Measurements from ENCODE around the gene GTF2A1L. TPM values are rescaled to one million over a fixed set of nuclear protein-coding genes. Genes with fewer than 3 reads are reported as not detected.
"Not testable (repeated sequence)": the region's sequence is repeated elsewhere in the genome, so short reads cannot be mapped to it uniquely, and the experiment has no call there.

The GTF2A1L gene, protein sequence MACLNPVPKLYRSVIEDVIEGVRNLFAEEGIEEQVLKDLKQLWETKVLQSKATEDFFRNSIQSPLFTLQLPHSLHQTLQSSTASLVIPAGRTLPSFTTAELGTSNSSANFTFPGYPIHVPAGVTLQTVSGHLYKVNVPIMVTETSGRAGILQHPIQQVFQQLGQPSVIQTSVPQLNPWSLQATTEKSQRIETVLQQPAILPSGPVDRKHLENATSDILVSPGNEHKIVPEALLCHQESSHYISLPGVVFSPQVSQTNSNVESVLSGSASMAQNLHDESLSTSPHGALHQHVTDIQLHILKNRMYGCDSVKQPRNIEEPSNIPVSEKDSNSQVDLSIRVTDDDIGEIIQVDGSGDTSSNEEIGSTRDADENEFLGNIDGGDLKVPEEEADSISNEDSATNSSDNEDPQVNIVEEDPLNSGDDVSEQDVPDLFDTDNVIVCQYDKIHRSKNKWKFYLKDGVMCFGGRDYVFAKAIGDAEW
- polyA plus RNA-seq (ENCODE audit: insufficient read length in 10 of 10): under 1 TPM in 6 of 10 donors, not detected in 4; 0.20 to 0.63 (median 0.45) TPM
- long read RNA-seq, donor 1: 0 reads
- long read RNA-seq, donor 2: 0 reads
- long read RNA-seq, donor 3: 0 reads
- long read RNA-seq, donor 4: 0 reads
- long read RNA-seq, donor 5: 0 reads
- long read RNA-seq, donor 6: 0 reads
- long read RNA-seq, donor 7: 0 reads
- long read RNA-seq, donor 8: 0 reads
- long read RNA-seq, donor 9: 0 reads

DNA sequence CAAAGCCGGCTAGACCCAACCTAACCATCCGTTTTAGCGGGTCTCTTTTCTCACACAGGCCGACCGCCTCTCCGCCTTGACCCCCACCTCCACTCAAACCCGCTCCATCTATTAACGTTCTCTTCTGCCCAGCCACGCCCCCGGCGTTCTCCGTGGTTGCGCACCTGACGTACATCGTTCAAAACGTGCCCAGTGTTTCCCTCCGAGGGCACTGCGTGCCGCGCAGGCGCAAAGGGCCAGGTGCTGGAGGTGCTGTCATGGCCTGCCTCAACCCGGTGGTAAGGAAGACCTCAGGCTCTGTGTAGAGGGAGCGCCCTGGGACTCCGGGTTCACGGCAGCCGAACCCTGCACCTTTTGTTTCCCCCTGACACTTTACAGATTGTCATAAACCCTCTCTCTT lies at the start of gene GTF2A1L:
GTF2A1L (plus strand) TSS at position 239 of the 400 bp plus-strand sequence; CDS start at position 258, 19 bp downstream.
- DNase-seq: no peak

DNA sequence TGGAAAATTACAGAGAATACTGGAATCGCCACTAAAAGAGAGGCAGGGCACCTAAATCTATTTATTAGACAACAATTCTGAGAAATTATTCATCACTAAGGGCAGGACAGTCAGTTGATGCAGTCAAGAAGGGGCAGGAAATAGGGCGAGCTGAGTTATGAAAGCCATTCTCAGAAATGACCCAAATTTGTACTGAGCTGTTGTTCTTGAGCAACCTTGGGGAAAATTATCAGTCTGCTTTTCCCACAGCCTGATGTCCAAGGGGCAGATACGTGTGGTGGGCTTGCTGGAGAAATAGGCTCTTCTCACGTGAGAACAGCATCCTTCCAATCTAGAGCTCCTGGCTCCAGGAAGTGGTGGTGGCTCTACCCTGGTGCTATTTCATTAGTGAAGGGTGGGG lies 49.1 kb upstream of the GTF2A1L start:
- DNase-seq: no peak

DNA sequence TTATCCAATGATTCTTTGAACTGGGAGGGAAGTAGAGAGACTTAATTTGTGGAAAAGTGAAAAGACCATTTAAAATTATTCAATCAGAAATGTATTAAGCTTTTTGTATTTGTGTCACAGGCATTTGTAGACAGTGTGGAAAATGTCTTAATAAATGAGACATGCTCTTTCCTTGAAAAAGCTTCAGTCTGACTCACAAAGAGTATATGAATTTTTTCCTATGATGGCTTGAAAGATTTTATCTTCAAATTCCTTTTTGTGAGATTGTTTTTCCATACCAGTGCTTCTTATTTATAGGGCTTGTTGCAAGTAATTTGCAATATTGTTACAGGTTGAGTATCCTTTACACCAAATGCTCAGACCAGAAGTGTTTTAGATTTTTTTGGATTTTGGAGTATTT lies 48.2 kb upstream of the GTF2A1L start:
- DNase-seq: no peak

DNA sequence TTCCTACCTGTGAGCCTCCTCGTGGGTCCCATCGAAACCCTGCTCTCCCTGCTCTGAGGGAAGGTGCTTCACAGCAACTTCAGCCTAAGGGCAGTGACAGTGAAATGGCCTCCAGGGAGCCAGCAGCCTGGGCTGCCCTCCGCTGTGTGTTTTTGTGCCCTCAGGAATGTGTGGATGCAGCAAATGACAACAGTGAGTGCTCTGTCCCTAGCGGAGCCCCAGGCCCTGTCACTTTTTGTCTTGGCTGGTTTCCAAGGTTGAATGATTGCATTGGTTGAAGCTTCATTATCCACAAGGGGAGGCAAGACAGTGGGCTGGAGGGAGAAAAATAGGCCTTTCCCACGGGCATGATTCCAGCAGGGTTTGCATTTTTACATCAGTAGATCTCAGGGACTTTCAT lies 44.8 kb upstream of the GTF2A1L start:
- no peak for DNase-seq

DNA sequence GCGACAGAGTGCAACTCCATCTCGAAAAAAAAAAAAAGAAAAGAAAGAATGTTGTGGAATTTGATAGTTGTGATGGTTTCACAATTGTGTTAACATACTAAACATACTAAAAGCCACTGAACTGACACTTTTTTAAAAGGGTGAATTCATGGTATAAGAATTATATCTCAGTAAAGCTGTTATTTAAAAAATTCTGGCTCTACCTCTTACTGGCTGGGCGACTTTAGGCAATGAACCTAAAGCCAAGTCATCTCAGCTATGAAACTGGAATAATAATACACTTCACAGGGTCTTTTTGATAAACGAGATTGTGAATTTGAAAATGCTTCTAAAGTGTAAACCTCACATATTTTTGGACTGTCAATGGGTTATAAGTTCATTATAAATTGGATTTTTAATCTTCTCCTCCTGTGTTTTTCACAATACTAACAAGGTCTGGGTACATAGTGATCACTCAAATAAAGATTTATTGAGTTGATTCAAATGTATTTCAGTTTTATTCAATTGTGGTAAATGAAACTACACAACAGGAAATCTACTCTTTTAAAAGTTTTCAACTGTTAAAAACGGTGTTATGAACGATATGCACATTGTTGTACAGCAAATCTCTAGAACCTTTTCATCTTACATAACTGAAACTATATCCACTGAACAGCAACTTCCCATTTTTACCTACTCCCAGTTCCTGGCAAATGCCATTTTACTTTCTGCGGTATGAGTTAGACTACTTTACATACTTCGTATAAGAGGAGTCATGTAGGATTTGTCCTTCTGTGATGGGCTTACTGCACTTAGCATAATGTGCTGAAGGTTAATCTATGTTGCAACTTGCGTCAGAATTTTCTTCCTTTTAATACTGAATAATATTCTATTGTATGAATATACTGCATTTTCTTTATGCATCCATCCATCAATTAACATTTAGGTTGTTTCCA lies 43.0 kb upstream of the GTF2A1L start:
- no peak for DNase-seq

DNA sequence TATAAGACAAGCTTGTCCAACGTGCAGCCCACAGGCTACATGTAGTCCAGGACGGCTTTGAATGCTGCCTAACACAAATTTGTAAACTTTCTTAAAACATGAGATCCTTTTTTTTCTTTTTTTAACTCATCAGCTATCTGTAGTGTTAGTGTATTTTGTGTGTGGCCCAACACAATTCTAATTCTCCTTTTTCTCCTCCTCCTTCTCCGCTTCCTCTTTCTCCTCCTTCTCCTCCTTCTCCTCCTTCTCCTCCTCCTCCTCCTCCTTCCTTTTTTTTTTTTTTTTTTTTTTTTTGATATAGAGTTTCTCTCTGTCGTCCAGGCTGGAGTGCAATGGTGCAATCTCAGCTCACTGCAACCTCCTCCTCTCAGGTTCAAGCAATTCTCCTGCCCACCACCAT lies 39.3 kb upstream of the GTF2A1L start:
- no peak for DNase-seq

DNA sequence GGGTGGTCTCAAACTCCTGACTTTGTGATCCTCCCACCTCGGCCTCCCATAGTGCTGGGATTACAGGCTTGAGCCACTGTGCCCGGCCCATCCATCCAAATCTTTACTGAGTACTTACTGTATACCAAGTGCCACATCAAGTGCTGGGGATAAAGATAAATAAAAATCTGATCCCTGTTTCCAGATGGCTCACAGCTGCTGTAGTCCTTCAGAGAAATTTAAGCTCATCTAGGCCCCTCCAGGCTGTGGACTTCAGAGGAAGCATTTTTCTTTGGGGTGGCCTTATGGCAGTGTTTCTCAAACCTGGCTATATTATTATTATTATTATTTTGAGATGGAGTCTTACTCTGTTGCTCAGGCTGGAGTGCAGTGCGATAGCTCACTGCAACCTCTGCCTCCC lies 33.7 kb upstream of the GTF2A1L start:
- no peak for DNase-seq

DNA sequence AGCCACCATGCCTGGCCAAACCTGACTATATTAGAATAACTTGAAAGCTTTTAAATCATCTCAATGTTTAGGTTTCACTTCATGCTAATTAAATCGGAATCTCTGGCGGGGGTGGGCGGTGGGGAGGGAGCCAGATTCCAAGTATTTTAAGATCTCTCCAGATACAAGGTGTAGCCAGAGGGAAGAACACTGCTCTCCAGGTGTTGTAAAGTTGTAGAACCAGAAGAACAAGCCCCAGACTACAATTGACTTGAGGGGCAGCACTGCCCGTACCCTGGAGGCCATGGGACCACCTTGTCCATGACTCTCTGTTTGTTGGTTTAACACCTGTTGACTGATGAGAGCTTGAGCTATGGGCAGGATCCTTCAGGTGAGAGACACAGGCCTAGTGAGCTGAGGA lies 33.1 kb upstream of the GTF2A1L start:
- no peak for DNase-seq

DNA sequence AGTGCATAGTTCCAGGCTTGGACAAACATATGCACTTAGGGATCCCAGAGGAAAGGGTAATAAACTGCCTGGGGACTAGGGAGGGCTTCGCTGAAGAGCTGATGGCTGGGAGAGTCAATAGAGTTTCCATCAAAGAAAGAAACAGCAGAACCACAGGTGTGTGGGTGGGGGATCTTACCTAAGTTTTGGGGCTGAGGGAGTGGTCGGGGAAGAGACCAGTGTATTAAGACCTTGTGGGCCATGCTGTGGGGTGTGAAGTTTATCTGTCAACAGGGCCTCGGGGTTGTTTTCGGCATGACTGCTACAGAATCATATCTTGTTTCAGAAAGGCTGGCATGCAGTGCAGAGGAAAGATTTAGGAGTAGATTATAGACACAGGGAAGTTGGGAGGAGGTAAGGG lies 31.2 kb upstream of the GTF2A1L start:
- no peak for DNase-seq

DNA sequence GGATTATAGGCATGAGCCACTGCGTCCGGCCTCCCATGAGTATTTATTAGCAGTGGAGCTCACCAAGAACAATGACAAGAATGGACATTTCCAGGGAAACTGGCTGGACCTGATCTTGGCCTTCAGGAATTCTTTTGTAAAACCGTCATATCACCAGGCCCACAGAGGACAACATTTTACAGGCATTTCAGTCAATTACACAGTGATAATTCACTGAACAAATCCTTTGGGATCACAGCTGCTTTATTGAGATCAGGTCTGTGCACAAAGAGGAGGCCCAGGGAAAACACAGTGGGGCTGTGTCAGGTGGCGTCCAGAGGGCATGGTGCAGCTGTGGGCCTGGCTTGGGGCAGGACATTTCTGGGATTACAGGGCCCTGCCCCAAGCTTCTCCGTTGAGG lies 30.1 kb upstream of the GTF2A1L start:
- DNase-seq: peak in 1 of 3 donors; percentile 60

DNA sequence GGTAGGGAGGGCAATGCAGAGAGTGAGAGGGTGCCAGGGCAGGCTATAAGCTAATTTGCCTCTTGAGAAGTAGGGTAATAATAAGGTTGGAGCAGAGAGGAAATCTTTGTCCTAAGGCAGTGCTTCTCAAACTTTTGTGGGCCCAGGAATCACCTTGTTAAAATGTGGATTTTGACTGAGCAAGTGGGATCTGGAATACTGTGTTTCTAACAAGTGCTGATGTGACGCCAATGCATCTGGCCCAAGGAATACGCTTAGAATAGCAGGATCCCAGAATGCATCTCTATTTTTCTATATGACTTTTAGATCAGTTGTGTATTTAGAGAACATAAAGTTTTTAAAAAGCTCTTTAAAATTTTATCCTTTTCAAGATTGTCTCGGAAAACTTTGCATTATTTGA lies 29.7 kb upstream of the GTF2A1L start:
- DNase-seq: no peak

DNA sequence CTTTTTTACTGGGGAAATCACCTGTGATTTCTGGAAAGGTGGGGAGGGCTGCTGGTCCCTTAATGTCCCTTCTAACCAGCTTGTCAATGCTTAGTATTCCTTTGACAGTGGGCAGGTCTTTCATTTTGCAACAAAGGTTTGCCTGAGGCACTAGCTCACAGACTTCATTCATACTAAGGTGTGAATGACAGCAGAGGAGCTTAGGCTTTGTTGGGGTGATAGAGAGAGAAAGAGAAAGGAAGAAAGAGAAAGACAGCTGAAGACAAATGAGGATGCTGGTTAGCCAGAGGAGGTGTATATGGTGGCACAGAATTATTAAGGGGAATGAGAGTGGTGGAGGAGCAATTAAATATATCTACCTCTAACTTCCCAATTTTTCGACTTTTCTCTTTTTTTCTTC lies 28.9 kb upstream of the GTF2A1L start:
- no peak for DNase-seq

DNA sequence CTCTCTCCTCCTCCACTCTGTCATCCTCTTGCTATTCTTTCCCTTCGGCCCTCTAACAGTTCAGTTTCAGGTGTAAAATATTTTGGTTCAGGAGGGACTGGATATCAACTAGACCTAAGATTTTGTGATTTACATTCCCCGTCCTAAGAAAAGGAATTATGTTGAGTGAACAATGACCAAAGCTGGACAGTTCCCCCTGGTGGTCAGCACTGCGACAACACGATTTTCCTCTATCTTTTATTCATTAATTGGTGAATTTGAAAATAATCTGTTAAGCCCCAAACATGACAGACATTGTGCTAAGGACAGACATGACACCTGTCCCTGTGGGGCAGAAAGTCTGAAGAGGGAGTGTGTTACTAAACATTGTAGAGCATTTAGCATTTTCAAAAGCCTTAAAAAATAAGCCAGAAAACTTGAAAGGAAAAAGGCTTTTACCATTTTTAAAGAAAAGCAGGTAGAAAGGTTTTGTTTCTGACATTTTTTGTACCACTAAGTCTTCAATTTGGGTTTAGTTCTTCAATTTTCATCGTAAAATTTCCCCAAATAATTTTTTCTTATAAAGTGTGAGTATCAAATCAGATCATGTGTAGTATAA lies 28.4 kb upstream of the GTF2A1L start:
- peak in 2 of 3 donors; percentile 58 to 80 for DNase-seq

DNA sequence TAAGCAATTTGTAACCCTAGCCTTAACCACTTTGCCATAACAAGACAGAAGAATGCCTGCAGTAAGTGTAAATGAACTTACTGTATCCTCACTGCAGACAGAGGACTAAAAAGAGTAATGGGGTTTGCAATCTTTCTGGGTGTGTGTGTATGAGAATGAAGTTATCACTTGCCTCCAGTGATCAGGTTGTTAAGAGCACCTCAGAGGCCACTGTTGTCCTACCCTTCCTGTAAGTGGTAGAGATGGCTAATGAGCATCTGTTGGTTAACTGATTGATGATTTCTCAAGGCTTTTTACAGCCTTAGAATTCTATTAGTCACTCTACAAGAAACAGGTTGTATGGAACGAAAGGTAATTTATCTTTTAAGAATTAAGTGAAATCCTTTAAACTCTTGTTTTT lies 27.6 kb upstream of the GTF2A1L start:
- no peak for DNase-seq

DNA sequence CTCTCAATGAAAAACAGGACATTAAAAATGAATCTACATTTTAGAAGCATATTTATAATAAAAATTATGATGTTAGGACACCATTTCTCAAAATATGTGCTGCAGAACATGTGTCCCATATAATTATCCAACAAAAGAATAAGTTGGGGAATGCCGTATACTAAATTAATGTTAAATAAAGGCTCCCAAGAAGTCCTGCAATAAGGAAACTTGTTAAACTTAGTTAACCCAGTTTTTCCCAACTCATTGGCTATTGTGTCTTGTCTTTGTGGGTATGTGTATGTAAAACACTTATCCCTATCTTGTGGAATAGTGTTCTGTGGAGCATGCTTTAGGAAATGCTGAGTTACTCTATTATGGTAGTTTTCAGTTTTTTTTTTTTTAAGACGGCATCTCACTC lies 25.6 kb upstream of the GTF2A1L start:
- no peak for DNase-seq

DNA sequence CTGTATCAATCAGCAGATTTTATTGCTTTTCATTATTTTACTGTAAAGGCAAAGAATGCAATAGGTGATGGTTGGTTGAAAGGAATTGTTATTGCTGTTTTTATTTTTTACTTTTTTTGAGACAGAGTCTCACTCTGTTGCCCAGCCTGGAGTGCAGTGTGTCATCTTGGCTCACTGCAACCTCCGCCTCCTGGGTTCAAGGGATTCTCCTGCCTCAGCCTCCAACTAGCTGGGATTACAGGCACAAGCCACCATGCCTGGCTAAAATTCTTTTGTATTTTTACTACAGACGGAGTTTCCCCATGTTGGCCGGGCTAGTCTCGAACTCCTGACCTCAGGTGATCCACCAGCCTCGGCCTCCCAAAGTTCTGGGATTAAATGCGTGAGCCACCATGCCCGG lies 20.9 kb upstream of the GTF2A1L start:
- DNase-seq: not testable (repeated sequence)

DNA sequence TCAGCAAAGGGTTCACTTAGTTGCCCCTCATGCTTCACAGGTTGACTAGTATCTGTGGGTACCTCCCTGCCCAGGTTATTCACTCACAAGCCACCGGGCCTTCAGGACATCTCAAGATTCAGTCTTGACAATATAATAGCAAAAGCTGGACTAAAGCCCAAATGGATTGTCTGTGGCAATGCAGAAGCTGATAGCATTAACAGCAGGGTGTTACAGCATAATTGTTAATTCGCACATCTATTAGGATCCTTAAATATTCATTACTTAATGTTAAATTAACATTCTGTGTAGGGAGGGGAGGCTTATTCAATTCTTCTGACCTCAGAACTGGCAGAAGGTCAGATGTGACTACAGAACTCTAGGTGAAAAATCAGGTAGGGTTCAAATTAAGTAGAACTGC lies 20.2 kb upstream of the GTF2A1L start:
- no peak for DNase-seq

DNA sequence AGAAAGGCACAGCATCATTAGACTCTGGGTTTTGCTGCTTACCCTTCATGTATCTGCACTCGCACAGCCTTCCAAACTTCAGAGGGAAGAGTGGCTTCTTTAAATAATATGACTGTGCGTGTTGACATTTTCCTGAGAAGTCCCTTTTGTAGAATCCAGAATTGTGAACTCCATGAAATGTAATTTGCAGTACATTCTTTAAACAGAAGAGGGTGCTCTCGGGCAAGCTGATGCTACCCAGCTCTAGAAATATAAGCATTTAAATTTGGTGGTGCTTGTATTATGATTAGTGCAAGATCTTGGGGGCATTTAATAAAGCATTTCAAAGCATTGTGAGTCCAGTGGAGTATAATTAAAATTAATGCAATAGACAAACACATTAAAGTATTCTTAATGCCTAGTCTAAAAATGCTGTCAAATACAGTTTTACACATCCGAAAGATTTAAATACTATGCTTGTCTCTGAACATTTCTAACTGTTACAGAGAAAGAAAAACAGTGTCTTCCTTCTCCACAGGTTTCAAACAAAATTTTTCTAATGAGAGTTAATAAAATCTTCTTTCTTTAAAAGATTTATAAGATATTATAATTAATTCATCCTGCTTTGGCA lies 17.3 kb upstream of the GTF2A1L start:
- DNase-seq: peak; percentile 45 to 69 (median 56)

DNA sequence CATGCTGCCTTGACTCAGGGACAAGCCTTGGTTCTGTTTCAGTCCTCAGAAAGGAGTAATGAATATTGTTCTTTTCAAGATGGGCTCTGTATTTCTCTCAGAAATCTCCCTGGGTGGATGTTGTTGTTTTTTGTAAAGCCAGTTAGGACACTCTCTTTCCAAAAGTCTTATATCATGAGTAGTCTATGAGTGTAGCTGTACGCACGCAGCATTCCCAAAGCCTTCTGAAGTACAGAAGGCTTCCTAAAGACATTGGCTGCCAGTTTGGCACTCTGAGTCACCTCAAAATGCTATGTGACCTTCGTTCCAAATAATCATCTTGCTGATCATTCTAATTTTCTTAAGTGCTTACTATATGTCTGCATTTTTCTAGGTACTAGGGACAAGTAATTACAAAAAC lies 16.7 kb upstream of the GTF2A1L start:
- DNase-seq: peak in 2 of 3 donors; percentile 29 to 40

DNA sequence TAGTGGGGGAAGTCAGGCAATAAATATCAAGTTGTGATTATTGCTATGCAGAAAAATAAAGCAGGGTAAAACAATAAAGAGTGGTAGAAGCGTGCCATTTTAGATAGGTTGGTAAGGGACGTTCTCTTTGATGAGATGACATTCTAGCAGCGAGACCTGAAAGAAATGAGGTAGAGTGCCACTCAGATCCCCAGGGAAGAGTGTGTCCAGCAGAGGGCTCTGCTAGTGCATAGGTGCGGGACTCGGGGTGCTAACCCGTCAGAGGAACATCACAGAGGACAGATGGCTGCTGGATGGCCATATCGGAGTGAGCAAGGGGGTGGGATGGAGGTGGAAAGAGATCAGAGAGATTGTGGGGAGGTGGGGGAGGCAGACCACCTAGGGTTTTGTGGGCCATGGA lies 16.3 kb upstream of the GTF2A1L start:
- DNase-seq: no peak

DNA sequence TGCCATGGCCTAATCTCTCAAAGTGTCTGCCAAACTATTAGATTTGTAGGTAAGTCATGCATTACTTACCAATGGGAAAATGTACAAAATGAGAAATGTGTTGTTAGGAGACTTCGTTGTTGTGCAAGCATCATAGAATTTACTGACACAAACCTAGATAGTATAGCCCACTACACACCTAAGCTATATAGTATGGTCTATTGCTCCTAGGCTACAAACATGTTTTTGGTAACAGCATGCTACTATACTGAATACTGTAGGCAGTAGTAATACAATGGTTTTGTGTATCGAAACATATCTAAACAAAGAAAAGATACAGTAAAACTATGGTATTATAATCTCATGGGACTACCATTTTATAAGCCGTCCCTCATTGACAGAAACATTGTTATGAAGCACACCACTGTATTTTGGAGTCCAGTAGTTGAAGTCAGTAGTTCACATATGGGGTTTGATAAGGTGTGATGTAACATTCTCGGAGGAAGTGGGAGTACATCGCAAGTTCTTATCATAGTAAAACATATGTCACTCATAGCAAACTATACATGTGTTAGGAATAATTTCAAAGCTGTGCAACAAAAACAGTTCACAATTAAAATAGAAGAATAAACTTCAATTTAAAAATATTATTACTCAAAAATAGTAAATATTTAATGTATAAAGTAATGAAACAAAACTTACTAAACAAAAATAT lies 12.0 kb upstream of the GTF2A1L start:
- DNase-seq: no peak

Measured in muscle of back (tissue), 13 donors.